HG03432 (cell line): Measurements from ENCODE around the gene GAREM2.

Source experiments
- ATAC-seq: cut with Tn5 transposase; IDR thresholded peaks from one replicate; pipeline ENCODE4 v1.9.1; 2021; ENCODE audit warnings: mild to moderate bottlenecking, moderate library complexity; ENCODE audit not compliant: unreplicated experiment

Gene GAREM2

GRCh38 chr2:26185954-26186770 lies 13.3 kb downstream of the GAREM2 start:
- no peak for ATAC-seq

GRCh38 chr2:26187114-26187513 lies 14.2 kb downstream of the GAREM2 start:
- ATAC-seq, result no peak

- ATAC-seq, result no peak
These were observed 14.7 kb downstream of the GAREM2 start for GRCh38 chr2:26187537-26188104.

GRCh38 chr2:26189123-26189522 lies 16.2 kb downstream of the GAREM2 start:
- ATAC-seq, result no peak

GRCh38 chr2:26189751-26190150 lies 16.9 kb downstream of the GAREM2 start:
- ATAC-seq, result no peak

GRCh38 chr2:26190369-26190768 lies 17.5 kb downstream of the GAREM2 start:
- no peak for ATAC-seq

- no peak for ATAC-seq
These were observed 18.6 kb downstream of the GAREM2 start for GRCh38 chr2:26191316-26192159.

- no peak for ATAC-seq
These were observed 20.8 kb downstream of the GAREM2 start for GRCh38 chr2:26193578-26194231.

- no peak for ATAC-seq
These were observed 22.4 kb downstream of the GAREM2 start for GRCh38 chr2:26195040-26195984.

GRCh38 chr2:26196683-26197418 lies 24.0 kb downstream of the GAREM2 start:
- no peak for ATAC-seq

GRCh38 chr2:26197516-26197915 lies 24.6 kb downstream of the GAREM2 start:
- ATAC-seq, result no peak

- no peak for ATAC-seq
These were observed 30.1 kb downstream of the GAREM2 start for GRCh38 chr2:26202981-26203490.

- no peak for ATAC-seq
These were observed 31.0 kb downstream of the GAREM2 start for GRCh38 chr2:26203906-26204305.

GRCh38 chr2:26212011-26212410 lies 39.1 kb downstream of the GAREM2 start:
- ATAC-seq, result no peak

GRCh38 chr2:26214759-26215158 lies 41.9 kb downstream of the GAREM2 start:
- no peak for ATAC-seq

GRCh38 chr2:26215833-26216232 lies 42.9 kb downstream of the GAREM2 start:
- ATAC-seq, result no peak

- ATAC-seq, result no peak
These were observed 43.7 kb downstream of the GAREM2 start for GRCh38 chr2:26216587-26216986.

GRCh38 chr2:26217720-26218119 lies 44.8 kb downstream of the GAREM2 start:
- ATAC-seq, result no peak

- ATAC-seq, result no peak
These were observed 50.1 kb downstream of the GAREM2 start for GRCh38 chr2:26223018-26223417.
